ENCODE measurements around the gene ZMAT1. TPM values are rescaled to one million over a fixed set of nuclear protein-coding genes. Genes with fewer than 3 reads are reported as not detected.

ZMAT1 gene
- polyA plus RNA-seq, 3 donors = 0.56 to 10.5 (median 0.65) TPM

- TF ChIP-seq CTCF (IDR thresholded peaks at IDR 0.05) = no peak
- Histone ChIP-seq H3K4me2 (replicated peaks; ENCODE audit: extremely low read depth, low read length, poor library complexity, severe bottlenecking) (no peak overlapping the region), H3K36me3 (replicated peaks in 1 of 2; ENCODE audit: control insufficient read depth in 1 of 2, insufficient read depth in 2 of 2, low read length in 2 of 2) (no peaks in the 10 kb centered on the region), H3K4me3 (replicated peaks in 1 of 3; ENCODE audit: low read depth in 2 of 3, low read length in 3 of 3) (no peak overlapping the region), H3K9me3 (replicated peaks in 1 of 2; ENCODE audit: control insufficient read depth in 1 of 2, insufficient read depth in 1 of 2, low read length in 2 of 2) (peaks cover 30 to 33% of the 10 kb centered on the region in 2 donors), H3K9ac (ENCODE audit: insufficient read depth, low read length, poor library complexity, severe bottlenecking) (no peak overlapping the region), H3K27ac (ENCODE audit: low read depth in 1 of 2, low read length in 2 of 2) (no peak overlapping the region), H3K79me2 (ENCODE audit: insufficient read depth, low read length) (no peaks in the 10 kb centered on the region), H3K27me3 (ENCODE audit: control insufficient read depth in 2 of 2, insufficient read depth in 2 of 2, low read length in 2 of 2) (no peaks in the 10 kb centered on the region), H2AFZ (ENCODE audit: insufficient read depth, low read depth, low read length, poor library complexity, severe bottlenecking) (no peak overlapping the region), H3K4me1 (ENCODE audit: control insufficient read depth in 1 of 2, insufficient read depth in 2 of 2, low read length in 2 of 2) (no peaks in the 10 kb centered on the region), H4K20me1 (ENCODE audit: insufficient read depth, low read length) (no peaks in the 10 kb centered on the region)
- Mint-ChIP-seq H3K4me3 (no peak overlapping the region), H3K9me3 (peaks cover 5 to 41% (median 21%) of the 10 kb centered on the region in 7 donors), H3K27ac (no peak overlapping the region), H3K27me3 (ENCODE audit: low read depth in 3 of 3) (no peaks in the 10 kb centered on the region), H3K36me3 (no peaks in the 10 kb centered on the region), H3K4me1 (no peaks in the 10 kb centered on the region)
- WGBS (ENCODE audit: insufficient coverage) = 92% methylated on average over 2 of the region's 5 CpGs
- intact Hi-C loops (cut with micrococcal nuclease) = no loop called here
- no peak for DNase-seq
These were observed 25.6 kb downstream of the ZMAT1 start for GRCh38 chrX:101906136-101906796.

- Histone ChIP-seq H4K20me1 (ENCODE audit: insufficient read depth, low read length) (no peaks in the 10 kb centered on the region), H3K27me3 (ENCODE audit: control insufficient read depth in 2 of 2, insufficient read depth in 2 of 2, low read length in 2 of 2) (no peaks in the 10 kb centered on the region), H2AFZ (ENCODE audit: insufficient read depth, low read depth, low read length, poor library complexity, severe bottlenecking) (no peak overlapping the region), H3K4me2 (replicated peaks; ENCODE audit: extremely low read depth, low read length, poor library complexity, severe bottlenecking) (no peak overlapping the region), H3K4me3 (replicated peaks in 1 of 3; ENCODE audit: low read depth in 2 of 3, low read length in 3 of 3) (no peak overlapping the region), H3K9ac (ENCODE audit: insufficient read depth, low read length, poor library complexity, severe bottlenecking) (no peak overlapping the region), H3K36me3 (replicated peaks in 1 of 2; ENCODE audit: control insufficient read depth in 1 of 2, insufficient read depth in 2 of 2, low read length in 2 of 2) (no peaks in the 10 kb centered on the region), H3K79me2 (ENCODE audit: insufficient read depth, low read length) (no peaks in the 10 kb centered on the region), H3K9me3 (replicated peaks in 1 of 2; ENCODE audit: control insufficient read depth in 1 of 2, insufficient read depth in 1 of 2, low read length in 2 of 2) (peaks cover 27 to 31% of the 10 kb centered on the region in 2 donors), H3K4me1 (ENCODE audit: control insufficient read depth in 1 of 2, insufficient read depth in 2 of 2, low read length in 2 of 2) (no peaks in the 10 kb centered on the region), H3K27ac (ENCODE audit: low read depth in 1 of 2, low read length in 2 of 2) (no peak overlapping the region)
- Mint-ChIP-seq H3K27me3 (ENCODE audit: low read depth in 3 of 3) (no peaks in the 10 kb centered on the region), H3K27ac (no peak overlapping the region), H3K4me1 (no peaks in the 10 kb centered on the region), H3K36me3 (peaks cover 0 to under 1% of the 10 kb centered on the region in 2 donors), H3K4me3 (no peak overlapping the region), H3K9me3 (peaks cover 0 to 33% (median 13%) of the 10 kb centered on the region in 7 donors)
- no peak for TF ChIP-seq CTCF (IDR thresholded peaks at IDR 0.05)
- intact Hi-C loops (cut with micrococcal nuclease) = no loop called here
- DNase-seq = no peak
- no CpG with 5 or more reads among the region's 1 CpG for WGBS (ENCODE audit: insufficient coverage)
These were observed 26.8 kb downstream of the ZMAT1 start for GRCh38 chrX:101904996-101905395.

Small RNA genes lying within 50 kb of the gene (small RNA-seq; reads per million reads assigned to genes)
- gene RNU6-345P (ENCODE audit: insufficient read length, low read depth) = not detected

Other genes with a start within 250 kb of the ZMAT1 start
- not detected for gene TCEAL2, start 193.7 kb upstream of the ZMAT1 start, polyA plus RNA-seq
- gene TCEAL6, start 210.5 kb upstream of the ZMAT1 start, polyA plus RNA-seq = not detected
- under 1 TPM in 1 of 3 donors, not detected in 2; 0.24 TPM for gene BEX5, start 223.9 kb upstream of the ZMAT1 start, polyA plus RNA-seq

Measured in CD14-positive monocyte (primary cell).